ENCODE results near the gene MRPL48. TPM values are rescaled to one million over a fixed set of nuclear protein-coding genes. Genes with fewer than 3 reads are reported as not detected.

The MRPL48 gene
- total RNA-seq, 1 donor from 2014 or later = 35.6 TPM

- Histone ChIP-seq H3K27ac (replicated peaks) (peak overlapping the region; percentile 56), H3K4me1 (peaks cover 16% of the 10 kb centered on the region), H3K9me3 (replicated peaks) (no peaks in the 10 kb centered on the region), H3K4me3 (no peak overlapping the region), H3K27me3 (ENCODE audit: low read depth) (no peaks in the 10 kb centered on the region), H3K36me3 (peaks cover 42% of the 10 kb centered on the region)
- intact Hi-C loops (cut with micrococcal nuclease) = no loop called here
- TF ChIP-seq, protein P1, sequence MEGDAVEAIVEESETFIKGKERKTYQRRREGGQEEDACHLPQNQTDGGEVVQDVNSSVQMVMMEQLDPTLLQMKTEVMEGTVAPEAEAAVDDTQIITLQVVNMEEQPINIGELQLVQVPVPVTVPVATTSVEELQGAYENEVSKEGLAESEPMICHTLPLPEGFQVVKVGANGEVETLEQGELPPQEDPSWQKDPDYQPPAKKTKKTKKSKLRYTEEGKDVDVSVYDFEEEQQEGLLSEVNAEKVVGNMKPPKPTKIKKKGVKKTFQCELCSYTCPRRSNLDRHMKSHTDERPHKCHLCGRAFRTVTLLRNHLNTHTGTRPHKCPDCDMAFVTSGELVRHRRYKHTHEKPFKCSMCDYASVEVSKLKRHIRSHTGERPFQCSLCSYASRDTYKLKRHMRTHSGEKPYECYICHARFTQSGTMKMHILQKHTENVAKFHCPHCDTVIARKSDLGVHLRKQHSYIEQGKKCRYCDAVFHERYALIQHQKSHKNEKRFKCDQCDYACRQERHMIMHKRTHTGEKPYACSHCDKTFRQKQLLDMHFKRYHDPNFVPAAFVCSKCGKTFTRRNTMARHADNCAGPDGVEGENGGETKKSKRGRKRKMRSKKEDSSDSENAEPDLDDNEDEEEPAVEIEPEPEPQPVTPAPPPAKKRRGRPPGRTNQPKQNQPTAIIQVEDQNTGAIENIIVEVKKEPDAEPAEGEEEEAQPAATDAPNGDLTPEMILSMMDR (IDR thresholded peaks at IDR 0.05; ENCODE audit: borderline replicate concordance) = no peak
- DNase-seq = no peak
Measured at GRCh38 chr11:73866586-73866996, 78.9 kb downstream of the MRPL48 start.

- H3K9me3 ChIP-seq (replicated peaks) = no peaks in the 10 kb centered on the region
- TF ChIP-seq, protein P1 (IDR thresholded peaks at IDR 0.05; ENCODE audit: borderline replicate concordance) = no peak
- DNase-seq = no peak
- H3K27me3 ChIP-seq (ENCODE audit: low read depth) = no peaks in the 10 kb centered on the region
- H3K4me1 ChIP-seq = peaks cover 16% of the 10 kb centered on the region
- intact Hi-C loops (cut with micrococcal nuclease) = no loop called here
- no peak overlapping the region for H3K27ac ChIP-seq (replicated peaks)
- peaks cover 37% of the 10 kb centered on the region for H3K36me3 ChIP-seq
- no peak overlapping the region for H3K4me3 ChIP-seq
Measured at GRCh38 chr11:73869332-73869949, 81.8 kb downstream of the MRPL48 start.

DNA sequence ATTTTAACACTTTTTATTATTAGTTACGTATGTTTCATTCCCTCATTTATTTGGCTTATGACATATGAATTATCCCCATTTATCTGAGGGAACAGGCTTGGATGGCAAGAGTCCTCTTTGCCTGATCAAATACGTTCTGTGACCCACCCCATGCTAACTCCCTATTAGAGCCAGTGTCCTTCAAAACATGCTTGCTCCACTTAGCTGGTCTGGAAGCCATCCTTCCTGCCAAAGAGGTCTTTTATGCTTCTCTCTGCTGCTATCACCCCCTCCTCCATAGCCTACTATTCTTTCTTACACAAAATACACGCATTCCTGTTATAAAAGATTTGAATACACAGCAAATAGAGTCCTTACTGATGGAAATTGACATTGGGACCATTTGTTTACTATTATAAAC lies 82.6 kb downstream of the MRPL48 start:
- Histone ChIP-seq H3K36me3 (peaks cover 31% of the 10 kb centered on the region), H3K27ac (replicated peaks) (no peak overlapping the region), H3K4me3 (no peak overlapping the region), H3K4me1 (peaks cover 22% of the 10 kb centered on the region), H3K9me3 (replicated peaks) (no peaks in the 10 kb centered on the region), H3K27me3 (ENCODE audit: low read depth) (no peaks in the 10 kb centered on the region)
- TF ChIP-seq, protein P1 (IDR thresholded peaks at IDR 0.05; ENCODE audit: borderline replicate concordance) = no peak
- intact Hi-C loops (cut with micrococcal nuclease) = no loop called here
- DNase-seq = no peak

GRCh38 chr11:73872749-73873357 lies 85.2 kb downstream of the MRPL48 start:
- intact Hi-C loops (cut with micrococcal nuclease) = no loop called here
- peaks cover 33% of the 10 kb centered on the region for H3K4me1 ChIP-seq
- H3K27me3 ChIP-seq (ENCODE audit: low read depth) = no peaks in the 10 kb centered on the region
- no peak overlapping the region for H3K4me3 ChIP-seq
- no peak for DNase-seq
- peaks cover 30% of the 10 kb centered on the region for H3K36me3 ChIP-seq
- H3K9me3 ChIP-seq (replicated peaks) = no peaks in the 10 kb centered on the region
- TF ChIP-seq, protein P1 (IDR thresholded peaks at IDR 0.05; ENCODE audit: borderline replicate concordance) = no peak
- H3K27ac ChIP-seq (replicated peaks) = no peak overlapping the region

DNA sequence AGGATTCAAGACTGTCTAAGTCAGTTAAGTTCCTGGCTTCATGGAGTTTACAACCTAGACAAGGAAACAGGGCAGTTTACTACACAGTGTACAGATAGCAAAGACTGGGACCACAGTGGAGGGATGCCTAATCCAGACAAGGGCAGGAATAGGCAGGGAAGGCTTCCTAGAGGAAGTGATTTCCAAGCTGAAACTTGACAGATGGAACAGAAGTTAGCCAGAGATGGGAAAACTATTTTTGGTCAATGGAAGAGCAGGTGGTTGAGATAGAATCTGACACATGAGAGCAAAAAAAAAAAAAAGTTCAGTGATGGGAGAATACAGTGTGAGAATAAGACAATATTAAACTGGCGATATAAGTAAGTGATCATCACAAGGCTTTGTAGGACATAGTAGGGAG lies 87.7 kb downstream of the MRPL48 start:
- peaks cover 39% of the 10 kb centered on the region for H3K4me1 ChIP-seq
- peaks cover 30% of the 10 kb centered on the region for H3K36me3 ChIP-seq
- no peaks in the 10 kb centered on the region for H3K27me3 ChIP-seq (ENCODE audit: low read depth)
- intact Hi-C loops (cut with micrococcal nuclease) = no loop called here
- no peak for DNase-seq
- H3K4me3 ChIP-seq = peak overlapping the region; percentile 81
- H3K27ac ChIP-seq (replicated peaks) = peak overlapping the region; percentile 89
- H3K9me3 ChIP-seq (replicated peaks) = no peaks in the 10 kb centered on the region
- TF ChIP-seq, protein P1 (IDR thresholded peaks at IDR 0.05; ENCODE audit: borderline replicate concordance) = no peak

Data from left ventricle myocardium inferior (tissue), 1 donor.